ENCODE data around the gene PER3.

GRCh38 chr1:7869136-7869920 lies 85.2 kb downstream of the PER3 start:
- TF ChIP-seq ISL1 (CRISPR knock-in tag; IDR thresholded peaks at IDR 0.05) (no peak), TOX (CRISPR knock-in tag; IDR thresholded peaks at IDR 0.05; ENCODE audit: borderline replicate concordance) (no peak), ZC3H10 (CRISPR knock-in tag; IDR thresholded peaks at IDR 0.05) (no peak), ARNTL (CRISPR knock-in tag; IDR thresholded peaks at IDR 0.05; ENCODE audit: borderline replicate concordance, low read depth) (no peak)
- TF ChIP-seq, protein P1, sequence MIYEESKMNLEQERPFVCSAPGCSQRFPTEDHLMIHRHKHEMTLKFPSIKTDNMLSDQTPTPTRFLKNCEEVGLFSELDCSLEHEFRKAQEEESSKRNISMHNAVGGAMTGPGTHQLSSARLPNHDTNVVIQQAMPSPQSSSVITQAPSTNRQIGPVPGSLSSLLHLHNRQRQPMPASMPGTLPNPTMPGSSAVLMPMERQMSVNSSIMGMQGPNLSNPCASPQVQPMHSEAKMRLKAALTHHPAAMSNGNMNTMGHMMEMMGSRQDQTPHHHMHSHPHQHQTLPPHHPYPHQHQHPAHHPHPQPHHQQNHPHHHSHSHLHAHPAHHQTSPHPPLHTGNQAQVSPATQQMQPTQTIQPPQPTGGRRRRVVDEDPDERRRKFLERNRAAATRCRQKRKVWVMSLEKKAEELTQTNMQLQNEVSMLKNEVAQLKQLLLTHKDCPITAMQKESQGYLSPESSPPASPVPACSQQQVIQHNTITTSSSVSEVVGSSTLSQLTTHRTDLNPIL (CRISPR knock-in tag; IDR thresholded peaks at IDR 0.05; ENCODE audit: low read depth), result no peak
- TF ChIP-seq, protein P2, sequence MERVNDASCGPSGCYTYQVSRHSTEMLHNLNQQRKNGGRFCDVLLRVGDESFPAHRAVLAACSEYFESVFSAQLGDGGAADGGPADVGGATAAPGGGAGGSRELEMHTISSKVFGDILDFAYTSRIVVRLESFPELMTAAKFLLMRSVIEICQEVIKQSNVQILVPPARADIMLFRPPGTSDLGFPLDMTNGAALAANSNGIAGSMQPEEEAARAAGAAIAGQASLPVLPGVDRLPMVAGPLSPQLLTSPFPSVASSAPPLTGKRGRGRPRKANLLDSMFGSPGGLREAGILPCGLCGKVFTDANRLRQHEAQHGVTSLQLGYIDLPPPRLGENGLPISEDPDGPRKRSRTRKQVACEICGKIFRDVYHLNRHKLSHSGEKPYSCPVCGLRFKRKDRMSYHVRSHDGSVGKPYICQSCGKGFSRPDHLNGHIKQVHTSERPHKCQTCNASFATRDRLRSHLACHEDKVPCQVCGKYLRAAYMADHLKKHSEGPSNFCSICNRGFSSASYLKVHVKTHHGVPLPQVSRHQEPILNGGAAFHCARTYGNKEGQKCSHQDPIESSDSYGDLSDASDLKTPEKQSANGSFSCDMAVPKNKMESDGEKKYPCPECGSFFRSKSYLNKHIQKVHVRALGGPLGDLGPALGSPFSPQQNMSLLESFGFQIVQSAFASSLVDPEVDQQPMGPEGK (CRISPR knock-in tag; IDR thresholded peaks at IDR 0.05; ENCODE audit: borderline replicate concordance), result no peak
